Left cardiac atrium (tissue), 4 donors: Measurements from ENCODE around the gene RBM25. TPM values are rescaled to one million over a fixed set of nuclear protein-coding genes. Genes with fewer than 3 reads are reported as not detected.
A peak's percentile ranks its signal among the peaks of the same experiment; 100 is the strongest.
"Not testable (repeated sequence)": the region's sequence is repeated elsewhere in the genome, so short reads cannot be mapped to it uniquely, and the experiment has no call there.

Experiments used
- ATAC-seq, 2 donors: fragments of 200-7000 bp; cut with Tn5 transposase; one replicate each; pipeline ENCODE4 v1.9.1; 2020; ENCODE audit warnings: mild to moderate bottlenecking in 2 of 2, moderate library complexity in 2 of 2
- DNase-seq: peaks from one replicate; pipeline ENCODE4 v3.0.0-alpha.2; 2020
- intact Hi-C, 2 donors: fragments of 100-400 bp; cut with DNase I; formaldehyde crosslinking; loops; one replicate each; pipeline versions ENCODE4 v1.14.1 to v1.15.1; 2022 to 2023
- total RNA-seq, 2 donors: library from RNA; stranded (reverse); fragmentation: NEBNext Ultra II Directional; extraction: Animal tissue kit (Norgen Biotek cat#: 25700); gene quantifications; one replicate each; pipeline ENCODE4 v1.2.1, GENCODE V29; 2021
- donor health status: DM: no; HTN: yes; CAD: no.
- donor health status: DM: no; HTN: yes; CAD: no; lungs with severe emphysema.
- donor health status: DM: yes; HTN: yes; CAD: no.
- donor health status: Dilated cardiomyopathy.

The RBM25 gene
- total RNA-seq, 2 donors from 2014 or later: 32.0 to 47.3 TPM

DNA sequence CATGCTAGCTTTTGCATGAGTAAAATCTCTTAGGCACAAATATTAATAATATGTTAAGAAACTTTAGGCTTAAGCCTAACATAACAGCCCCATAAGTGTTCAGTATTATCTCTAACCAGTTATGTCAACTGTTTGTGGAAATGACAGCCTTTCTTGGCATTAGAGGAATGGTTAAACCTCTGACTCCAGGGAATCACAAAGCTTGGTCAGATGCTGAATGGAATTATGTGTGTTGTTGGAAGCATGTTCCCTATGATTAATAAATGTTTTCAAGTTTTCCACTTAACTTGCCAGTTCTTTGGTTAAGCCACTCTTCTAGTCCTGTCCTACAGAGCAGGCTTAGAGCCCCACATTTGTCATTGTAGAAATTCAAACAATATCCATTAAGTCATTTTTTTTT, 94.9 kb downstream of the RBM25 start:
- DNase-seq (no peak), ATAC-seq (peak in 1 of 2 donors; percentile 58)
- intact Hi-C loops: no loop called here

DNA sequence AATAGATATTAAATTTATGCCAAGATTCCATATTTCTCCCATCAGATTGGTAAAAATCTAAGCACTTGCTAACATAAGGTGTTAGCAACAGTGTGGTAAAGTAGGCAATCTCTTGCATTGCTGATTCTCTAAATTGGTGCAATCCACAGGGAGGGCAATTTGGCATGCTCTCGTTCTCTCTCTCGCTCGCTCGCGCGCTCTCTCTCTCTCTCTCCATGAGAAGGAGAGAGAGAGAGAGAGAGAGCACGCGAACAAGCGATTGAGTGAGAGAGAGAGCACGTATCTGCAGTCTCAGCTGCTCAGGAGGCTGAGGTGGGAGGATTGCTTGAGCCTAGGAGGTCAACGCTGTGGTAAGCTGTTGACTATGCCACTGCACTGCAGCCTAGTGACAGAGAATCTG, 103.9 kb downstream of the RBM25 start:
- intact Hi-C loops: no loop called here

DNA sequence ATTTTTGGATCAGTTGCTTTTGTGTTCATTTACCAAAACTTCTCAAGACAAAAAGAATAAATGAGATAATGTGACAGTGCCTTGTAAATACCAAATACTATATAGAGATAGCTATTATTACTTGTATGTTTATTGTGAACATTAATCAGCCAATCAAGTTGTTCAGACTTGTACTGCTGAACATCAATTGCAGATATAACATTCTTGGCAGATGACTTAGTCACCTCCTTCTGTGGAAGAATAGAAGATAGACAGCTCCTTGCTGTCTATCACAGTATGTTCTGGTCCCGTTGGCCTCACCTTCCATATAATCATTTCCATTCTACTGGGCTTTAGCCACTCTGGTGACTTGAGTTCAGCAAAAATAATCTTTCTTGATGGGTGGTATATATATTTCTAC, 108.1 kb downstream of the RBM25 start:
- intact Hi-C loops: no loop called here
- no peak for ATAC-seq
- no peak for DNase-seq

More for the DNA sequence above, 103.9 kb downstream of the RBM25 start:
- no peak for ATAC-seq
- DNase-seq: no peak

DNA sequence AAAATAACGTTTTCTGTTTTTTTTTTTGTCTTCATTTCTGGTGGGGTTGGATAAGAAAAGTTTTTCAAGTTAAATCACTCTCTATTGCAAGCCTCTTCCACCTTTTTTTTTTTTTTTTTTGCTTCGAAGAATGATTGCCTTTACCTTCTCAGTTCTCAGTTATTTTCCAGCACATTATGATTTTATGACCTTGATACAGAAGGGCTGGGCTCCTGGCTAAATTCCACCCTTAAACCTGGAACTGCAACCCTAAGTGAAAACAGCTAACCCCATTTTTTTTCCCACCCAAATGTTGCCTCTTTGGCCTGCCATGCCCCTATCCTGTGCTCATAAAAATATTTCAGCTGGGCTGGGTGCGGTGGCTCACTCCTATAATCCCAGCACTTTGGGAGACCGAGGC, 109.4 kb downstream of the RBM25 start:
- ATAC-seq (no peak), DNase-seq (no peak)
- intact Hi-C loops: no loop called here

DNA sequence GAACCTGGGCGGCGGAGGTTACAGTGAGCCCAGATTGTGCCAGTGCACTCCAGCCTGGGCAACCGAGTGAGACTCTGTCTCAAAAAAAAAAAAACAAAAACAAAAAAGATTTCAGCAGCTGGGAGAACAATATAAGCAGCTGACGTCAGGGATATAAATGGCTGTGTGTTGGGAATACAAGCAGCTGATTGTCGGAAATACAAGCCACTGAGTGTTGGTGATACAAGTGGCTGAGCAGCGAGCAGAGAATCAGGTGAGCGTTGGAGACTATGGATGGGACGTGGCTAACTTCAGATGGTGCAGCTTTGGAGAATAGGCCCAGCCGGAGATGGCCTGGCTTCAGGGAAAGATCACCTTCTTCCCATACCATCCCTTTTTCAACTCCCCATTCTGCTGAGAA, 109.9 kb downstream of the RBM25 start:
- ATAC-seq (no peak), DNase-seq (no peak)
- intact Hi-C loops: no loop called here

DNA sequence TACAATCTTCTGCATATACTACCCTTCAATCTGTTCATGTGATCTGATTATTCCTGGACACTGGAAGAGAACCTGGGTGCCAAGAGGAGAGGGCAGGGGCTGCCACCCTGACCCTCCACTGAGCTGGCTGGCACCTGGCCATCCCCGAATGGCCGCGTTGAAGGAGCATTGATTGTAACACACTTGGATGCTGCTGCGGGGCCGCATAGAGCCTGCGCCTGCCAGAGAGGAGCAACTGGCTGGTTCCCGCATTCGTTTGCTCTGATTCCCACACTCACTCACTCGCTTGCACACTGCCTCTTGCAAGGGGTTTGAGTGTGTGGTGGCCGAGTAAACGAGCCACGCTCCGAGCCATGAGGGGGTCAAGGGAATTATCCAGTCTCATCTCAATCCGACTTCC, 110.4 kb downstream of the RBM25 start:
- DNase-seq (no peak), ATAC-seq (no peak)
- intact Hi-C loops: no loop called here

DNA sequence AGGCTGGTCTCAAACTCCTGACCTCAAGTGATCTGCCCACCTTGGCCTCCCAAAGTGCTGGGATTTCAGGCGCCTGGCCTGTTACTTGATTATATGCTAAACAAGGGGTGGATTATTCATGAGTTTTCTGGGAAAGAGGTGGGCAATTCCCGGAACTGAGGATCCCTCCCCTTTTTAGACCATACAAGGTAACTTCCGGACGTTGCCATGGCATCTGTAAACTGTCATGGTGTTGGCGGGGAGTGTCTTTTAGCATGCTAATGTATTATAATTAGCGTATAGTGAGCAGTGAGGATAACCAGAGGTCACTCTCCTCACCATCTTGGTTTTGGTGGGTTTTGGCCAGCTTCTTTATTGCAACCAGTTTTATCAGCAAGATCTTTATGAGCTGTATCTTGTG, 111.5 kb downstream of the RBM25 start:
- intact Hi-C loops: loop anchor here (10.0 kb wide), 2 partner anchors 105 to 295 kb away; no protein-coding TSS in a partner anchor
- not testable (repeated sequence) for ATAC-seq, DNase-seq

DNA sequence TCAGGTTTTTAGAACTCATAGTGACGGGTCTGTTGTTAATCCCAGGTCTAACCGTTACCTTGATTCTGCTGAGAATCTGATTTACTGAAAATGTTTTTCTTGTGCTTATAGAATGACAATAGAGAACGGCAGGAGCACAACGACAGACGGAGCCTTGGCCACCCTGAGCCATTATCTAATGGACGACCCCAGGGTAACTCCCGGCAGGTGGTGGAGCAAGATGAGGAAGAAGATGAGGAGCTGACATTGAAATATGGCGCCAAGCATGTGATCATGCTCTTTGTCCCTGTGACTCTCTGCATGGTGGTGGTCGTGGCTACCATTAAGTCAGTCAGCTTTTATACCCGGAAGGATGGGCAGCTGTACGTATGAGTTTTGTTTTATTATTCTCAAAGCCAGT, 112.4 kb downstream of the RBM25 start:
- DNase-seq: no peak
- no peak for ATAC-seq
- intact Hi-C loops: loop anchor here (10.0 kb wide), 2 partner anchors 104 to 294 kb away; no protein-coding TSS in a partner anchor

DNA sequence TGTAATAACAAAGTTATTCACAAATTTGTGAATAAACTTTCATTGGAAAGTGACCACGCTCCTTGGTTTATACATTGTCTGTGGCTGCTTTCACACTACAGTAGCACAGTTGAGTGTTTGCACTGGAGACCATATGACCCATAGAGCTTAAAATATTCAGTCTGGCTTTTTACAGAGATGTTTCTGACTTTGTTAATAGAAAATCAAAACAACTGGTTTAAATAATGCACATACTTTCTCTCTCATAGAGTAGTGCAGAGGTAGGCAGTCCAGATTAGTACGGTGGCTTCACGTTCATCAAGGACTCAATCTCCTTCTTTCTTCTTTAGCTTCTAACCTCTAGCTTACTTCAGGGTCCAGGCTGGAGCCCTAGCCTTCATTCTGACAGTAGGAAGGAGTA, 114.2 kb downstream of the RBM25 start:
- no peak for DNase-seq
- no peak for ATAC-seq
- intact Hi-C loops: loop anchor here (2.0 to 10.0 kb wide), 3 partner anchors 102 to 300 kb away; no protein-coding TSS in a partner anchor

DNA sequence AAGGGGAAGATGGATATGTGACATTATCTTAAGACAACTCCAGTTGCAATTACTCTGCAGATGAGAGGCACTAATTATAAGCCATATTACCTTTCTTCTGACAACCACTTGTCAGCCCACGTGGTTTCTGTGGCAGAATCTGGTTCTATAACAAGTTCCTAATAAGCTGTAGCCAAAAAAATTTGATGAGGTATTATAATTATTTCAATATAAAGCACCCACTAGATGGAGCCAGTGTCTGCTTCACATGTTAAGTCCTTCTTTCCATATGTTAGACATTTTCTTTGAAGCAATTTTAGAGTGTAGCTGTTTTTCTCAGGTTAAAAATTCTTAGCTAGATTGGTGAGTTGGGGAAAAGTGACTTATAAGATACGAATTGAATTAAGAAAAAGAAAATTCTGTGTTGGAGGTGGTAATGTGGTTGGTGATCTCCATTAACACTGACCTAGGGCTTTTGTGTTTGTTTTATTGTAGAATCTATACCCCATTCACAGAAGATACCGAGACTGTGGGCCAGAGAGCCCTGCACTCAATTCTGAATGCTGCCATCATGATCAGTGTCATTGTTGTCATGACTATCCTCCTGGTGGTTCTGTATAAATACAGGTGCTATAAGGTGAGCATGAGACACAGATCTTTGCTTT, 114.9 kb downstream of the RBM25 start:
- intact Hi-C loops: loop anchor here (2.0 to 10.0 kb wide), 3 partner anchors 102 to 300 kb away; no protein-coding TSS in a partner anchor
- ATAC-seq (no peak), DNase-seq (no peak)

Other genes starting within 250 kb of the RBM25 start
- gene DPF3, start 164.4 kb upstream of the RBM25 start, total RNA-seq: 10 to 100 TPM; 18.9 to 23.3 TPM
- gene DCAF4, start 132.1 kb upstream of the RBM25 start, total RNA-seq: 10 to 100 TPM in 1 of 2 donors, 1 to 10 TPM in 1; 8.3 to 10.4 TPM
- 10 to 100 TPM in 1 of 2 donors, 1 to 10 TPM in 1; 9.6 to 11.1 TPM for gene ZFYVE1, start 31.4 kb upstream of the RBM25 start, total RNA-seq
- 10 to 100 TPM; 27.2 to 28.9 TPM for gene PSEN1, start 78.0 kb downstream of the RBM25 start, total RNA-seq
- 1 to 10 TPM; 3.1 to 7.5 TPM for gene PAPLN, start 179.0 kb downstream of the RBM25 start, total RNA-seq